Measurements from ENCODE around the gene ABHD12.

The ABHD12 gene

DNA sequence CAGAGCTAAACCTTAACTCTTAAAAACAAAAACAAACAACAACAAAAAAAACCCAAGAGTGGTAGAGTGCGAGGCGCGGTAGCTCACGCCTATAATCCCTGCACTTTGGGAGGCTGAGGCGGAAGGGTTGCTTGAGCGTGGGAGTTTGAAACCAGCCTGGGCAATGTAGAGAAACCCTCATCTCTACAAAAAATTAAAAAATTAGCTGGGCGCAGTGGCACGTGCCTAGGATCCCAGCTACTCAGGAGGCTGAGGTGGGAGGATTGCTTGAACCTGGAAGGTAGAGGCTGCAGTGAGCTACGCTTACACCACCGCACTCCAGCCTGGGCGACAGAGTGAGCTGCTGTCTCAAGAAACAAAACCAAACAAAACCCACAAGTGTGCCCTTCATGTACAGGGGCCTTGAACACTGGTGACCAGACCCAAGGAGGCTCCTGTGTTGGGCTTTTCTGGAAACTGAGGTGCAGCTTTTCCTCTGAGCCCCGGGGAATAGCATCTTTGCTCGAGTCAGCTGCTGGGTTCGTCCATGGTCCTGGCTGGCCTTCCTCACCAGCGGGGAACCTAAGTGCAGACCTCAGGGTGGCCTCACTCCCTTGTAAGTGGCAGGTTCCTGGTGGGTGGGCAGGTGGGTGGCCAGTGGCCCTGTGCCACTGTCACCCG lies 102.9 kb downstream of the ABHD12 start:
- DNase-seq = no peak

DNA sequence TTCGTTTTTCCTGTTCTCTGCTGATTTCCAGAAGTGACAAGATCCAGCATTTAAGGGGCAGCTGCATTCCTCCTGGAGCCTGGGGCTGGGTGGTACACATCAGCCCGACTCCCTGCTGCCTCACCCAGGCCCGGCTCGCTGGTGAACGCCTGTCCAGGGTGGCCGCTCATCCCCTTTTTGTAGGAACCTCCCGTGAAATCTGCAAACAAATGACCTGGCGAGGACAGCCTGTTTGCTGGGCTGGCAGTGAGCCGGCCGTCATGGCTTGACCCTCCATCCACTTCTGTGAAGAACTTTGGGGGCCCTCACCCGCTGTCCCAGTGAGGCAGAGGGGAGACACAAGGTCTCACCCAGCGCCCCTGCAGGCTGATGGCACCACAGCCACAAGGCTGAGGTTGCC lies 103.7 kb downstream of the ABHD12 start:
- DNase-seq = no peak

DNA sequence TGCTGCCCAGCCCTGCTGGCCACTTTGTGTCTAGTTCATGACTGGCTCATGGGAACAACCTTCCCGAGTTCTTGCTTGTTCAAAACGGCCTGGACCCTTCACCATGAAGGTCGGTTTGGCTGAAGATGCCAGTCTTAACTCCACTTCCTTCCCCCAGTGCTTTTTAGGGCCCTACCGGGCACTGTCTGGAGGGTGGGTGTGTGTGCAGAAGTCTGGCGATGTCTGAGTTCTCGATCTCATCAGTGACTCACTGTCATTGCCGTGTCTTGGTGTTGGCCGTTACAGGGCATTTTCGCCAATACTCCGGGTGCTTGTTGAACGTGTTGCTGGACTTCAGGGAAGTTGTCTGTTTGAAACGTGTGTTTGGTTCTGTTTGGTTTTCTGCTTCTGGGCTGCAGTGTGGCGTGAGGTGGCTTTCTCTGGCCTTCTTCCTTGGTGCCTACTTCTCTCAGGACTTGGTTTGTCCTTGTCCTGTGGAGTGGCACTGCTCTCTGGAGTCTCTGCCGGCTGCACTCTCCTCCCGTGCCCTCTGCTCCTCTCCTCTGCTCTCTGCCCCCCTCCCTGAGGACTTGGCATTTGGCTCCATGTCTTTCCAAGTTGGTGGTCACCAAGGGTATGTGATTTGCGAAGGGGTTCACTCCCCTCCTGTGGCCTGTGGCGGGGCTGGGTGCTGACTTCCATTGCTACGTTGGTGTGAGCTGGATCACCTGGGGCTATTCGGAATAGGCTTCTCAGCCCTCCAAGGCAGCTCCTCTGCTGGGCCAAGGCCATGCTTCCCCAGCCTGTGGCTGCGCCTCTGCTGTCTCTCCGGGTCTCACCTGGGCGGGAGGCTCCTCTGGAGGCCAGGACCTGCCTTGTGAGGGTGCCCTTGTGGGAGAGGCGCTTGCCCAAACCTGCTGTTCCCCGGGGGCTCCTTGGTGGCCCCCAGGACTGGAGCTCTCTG lies 104.5 kb downstream of the ABHD12 start:
- no peak for DNase-seq

DNA sequence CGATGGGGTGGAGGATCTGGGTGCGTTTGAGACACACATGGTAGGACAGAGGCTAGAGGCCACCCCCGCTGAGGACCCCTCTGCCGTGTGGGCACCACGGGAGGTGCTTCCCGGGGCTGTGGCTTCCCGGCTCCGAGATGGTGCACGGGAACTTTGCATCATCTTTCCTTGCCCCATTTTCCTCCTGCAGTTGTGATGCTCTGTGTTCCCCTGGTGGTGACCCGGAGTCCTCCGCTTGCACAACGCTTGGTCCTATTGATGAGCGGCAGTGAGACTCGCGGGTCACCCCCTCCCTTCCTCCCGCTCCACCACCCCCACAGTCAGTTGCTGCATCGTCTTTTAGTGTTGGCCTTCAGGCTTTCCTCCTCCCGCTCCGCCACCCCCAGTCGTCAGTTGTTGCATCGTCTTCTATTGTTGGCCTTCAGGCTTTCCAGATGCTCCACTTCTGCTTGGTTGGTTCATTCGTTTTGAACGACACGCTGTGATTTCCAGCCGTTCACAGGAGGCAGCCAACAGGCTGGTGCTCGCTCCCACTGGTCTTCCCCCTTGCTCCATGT lies 105.5 kb downstream of the ABHD12 start:
- no peak for DNase-seq

DNA sequence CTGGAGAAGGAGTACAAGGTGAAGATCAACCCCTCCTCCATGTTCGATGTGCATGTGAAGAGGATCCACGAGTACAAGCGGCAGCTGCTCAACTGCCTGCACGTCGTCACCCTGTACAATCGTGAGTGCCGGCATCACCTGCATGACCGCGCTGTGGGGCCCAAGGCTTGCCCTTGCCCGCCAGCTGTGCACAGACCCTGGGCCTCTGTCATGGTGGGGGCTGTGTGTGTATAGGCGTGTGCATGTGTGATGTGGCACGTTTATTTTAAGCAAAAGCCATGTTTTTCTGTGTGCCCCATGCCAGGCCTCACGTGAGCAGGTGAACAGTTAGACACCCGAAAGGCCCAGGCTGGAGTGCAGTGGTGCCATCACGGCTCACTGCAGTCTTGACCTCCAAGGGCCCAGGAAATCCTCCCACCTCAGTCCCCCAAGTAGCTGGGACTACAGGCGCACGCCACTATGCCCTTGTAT lies 106.5 kb downstream of the ABHD12 start:
- no peak for DNase-seq

DNA sequence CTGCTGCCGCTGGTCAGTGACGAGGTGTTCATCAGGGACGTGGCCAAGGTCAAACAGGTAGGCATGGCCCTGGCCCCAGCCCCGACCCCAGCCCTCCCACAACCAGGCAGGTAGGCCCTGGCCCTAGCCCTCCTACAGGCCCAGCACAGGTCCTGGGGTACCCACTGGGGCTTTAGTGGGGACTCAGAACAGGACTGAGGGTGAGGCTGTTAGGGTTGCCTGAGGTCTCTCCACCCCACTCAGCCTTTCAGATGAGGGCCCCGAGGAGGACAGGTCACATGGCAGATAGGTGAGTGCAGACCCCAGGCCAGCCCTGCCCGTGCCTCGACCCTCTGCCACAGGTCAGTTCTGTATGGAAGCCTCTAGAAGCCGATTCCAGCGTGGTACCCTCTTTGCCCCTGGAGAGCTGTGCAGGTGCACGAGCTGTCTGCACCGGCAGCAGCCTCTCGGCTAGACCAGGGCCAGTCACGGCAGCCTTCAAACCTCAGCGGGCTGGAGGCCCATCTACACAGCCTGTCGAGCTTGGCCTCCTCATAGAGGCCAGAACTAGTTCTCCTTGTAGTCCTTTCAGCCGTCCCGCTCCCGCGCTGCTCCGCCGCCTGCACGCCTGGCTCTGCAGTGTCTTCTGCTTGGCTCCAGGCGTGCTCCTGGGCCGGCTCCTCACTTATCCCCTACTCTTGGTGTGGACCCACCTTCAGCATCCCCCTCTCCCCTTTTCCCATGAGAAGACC lies 107.2 kb downstream of the ABHD12 start:
- DNase-seq = no peak

DNA sequence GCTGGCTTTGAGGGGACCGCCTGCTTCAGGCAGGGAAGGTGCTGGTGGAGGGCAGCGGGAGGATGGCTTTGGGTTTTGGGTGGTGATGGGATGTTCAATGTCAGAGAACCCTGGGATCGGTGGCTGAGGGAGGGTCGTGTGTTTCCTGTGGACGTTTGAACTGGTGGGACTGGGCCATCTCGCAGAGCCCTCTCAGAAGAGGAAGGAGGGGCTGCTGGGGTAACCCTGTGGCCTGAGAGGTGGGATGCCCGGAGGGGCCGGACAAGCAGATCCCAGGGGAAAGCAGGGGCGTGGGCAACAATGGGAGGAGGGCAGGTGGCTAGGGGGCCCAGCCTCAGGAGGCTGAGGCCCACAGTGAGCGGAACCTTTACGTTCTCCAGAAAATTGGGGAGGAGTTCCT lies 107.8 kb downstream of the ABHD12 start:
- no peak for DNase-seq

DNA sequence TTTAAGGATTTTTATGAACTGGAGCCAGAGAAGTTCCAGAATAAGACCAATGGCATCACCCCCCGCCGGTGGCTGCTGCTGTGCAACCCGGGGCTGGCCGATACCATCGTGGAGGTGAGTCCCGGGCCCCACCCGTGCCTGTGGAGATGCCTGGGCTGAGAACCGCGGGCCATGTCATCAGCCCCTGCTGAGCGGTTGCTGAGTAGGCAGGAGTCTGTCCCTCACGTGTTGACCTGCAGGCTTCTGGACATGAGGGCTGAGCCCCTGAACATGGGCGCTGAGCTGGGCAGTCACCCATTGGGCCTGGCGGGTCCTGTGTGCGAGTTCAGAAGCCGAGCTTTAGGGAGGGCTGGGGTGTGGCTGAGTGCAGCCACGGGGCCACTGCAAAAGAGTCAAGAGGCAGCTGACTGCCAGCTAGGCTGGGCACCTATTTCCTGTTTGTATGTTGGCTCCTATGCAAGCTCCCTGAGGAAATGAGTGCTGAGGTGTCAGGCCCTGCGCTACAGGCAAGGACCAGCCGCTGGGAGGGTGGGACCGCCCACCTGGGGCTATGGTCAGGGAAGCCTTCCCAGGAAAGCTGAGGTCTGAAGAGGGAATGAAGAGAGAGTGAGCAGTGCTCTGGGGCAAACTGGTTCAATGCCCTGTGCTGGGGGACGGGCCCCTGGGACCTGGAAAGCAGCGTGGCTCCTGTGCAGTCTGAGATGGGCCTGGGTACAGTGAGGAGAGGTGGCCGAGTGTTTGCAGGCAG lies 108.4 kb downstream of the ABHD12 start:
- DNase-seq = no peak

DNA sequence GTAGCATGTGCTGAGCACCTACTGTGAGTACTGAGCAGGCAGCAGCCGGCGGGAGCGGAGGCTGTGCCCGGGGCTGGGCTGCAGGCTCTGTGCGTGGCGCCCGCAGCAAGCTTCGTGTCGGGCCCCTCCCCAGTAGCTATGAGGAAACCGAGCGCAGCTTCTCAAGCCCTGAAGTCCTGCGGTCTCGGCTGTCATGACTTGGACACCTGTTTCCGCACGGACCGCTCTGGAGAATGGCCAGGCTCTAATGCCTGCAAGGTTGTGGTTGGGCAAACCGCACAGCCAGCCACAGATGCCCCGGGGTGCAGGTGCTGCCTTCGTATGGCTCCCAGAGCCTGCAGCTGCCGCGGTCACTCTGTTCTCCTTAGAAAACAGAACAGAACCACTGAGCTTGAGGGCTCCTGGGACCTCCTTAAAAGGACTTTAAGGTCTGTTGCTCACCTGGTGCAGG lies 109.1 kb downstream of the ABHD12 start:
- no peak for DNase-seq

DNA sequence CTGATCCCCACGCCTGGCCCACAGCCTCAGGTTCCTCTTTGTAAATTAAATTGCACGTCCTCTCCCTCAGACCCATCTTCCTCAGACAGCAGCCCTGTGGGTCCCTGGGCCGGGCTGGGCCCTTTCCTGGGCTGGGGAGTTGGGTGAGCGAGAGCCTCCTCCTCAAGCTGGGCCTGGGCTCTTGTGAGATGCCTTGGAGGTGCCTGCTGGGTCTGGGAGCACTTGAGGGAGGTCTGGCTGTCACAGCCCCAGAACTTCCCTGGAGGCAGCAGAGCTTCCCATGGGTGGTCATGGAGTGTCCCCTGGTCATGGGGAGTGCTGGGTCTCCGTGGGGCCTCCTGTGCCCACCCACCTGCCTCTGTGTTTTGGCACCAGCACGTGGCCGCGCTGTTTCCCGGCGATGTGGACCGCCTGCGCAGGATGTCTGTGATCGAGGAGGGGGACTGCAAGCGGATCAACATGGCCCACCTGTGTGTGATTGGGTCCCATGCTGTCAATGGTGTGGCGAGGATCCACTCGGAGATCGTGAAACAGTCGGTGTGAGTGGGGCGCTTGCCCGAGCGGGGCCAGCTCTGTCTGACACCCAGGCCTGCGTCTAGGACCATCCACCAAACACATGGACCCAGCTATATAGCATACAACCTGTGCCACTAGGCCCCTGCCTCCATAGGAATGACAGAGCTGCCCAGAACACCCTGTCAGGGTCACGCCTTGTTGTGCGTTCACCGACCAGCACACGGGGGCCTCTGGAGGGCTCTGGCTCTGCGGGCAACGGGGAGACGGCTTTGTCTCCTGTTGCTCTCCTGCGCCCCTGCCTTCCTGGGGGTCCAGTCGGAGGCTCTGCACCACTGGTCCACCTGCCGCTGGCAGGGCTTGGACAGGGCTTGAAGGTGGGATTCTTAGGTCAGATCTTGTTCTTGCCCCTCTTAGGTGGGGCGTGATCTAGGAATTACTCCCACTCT lies 109.8 kb downstream of the ABHD12 start:
- no peak for DNase-seq

DNA sequence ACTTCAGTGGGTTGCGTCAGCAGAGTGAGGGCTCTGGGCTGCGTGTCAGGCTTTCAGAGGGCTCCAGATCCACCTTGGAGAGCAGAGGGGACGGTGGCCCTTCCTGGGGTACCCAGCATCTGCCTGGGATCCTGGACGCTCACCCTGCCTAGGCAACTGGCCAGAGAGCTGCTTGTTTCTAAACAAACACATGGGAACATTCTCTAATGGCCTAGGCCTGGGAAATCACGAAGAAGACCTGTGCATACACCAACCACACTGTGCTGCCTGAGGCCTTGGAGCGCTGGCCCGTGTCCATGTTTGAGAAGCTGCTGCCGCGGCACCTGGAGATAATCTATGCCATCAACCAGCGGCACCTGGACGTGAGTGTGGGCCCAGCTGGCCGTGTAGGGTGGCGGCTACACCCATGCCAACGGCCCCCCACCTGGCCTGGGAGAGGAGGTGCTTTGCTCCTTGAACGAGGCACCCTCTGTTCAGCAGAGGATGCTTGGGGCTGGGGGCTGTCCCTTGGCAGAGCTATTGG lies 110.5 kb downstream of the ABHD12 start:
- no peak for DNase-seq

DNA sequence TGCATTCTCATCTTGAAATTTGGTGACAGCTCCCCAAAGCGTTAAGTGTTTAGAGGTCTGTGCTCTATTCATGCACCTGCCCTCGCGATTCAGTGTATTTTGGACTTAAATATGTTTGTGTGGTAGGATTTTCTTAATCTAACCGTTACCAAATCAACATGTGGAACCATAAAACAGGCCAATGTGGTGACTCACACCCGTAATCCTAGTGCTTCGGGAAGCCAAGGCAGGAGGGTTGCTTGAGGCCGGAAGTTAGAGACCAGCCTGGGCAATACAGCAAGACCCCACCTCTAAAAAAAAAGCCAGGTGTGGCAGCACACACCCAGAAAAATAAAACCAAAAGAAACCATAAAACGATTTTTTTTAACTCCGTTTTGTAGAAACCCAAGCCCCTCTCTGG lies 111.2 kb downstream of the ABHD12 start:
- no peak for DNase-seq

DNA sequence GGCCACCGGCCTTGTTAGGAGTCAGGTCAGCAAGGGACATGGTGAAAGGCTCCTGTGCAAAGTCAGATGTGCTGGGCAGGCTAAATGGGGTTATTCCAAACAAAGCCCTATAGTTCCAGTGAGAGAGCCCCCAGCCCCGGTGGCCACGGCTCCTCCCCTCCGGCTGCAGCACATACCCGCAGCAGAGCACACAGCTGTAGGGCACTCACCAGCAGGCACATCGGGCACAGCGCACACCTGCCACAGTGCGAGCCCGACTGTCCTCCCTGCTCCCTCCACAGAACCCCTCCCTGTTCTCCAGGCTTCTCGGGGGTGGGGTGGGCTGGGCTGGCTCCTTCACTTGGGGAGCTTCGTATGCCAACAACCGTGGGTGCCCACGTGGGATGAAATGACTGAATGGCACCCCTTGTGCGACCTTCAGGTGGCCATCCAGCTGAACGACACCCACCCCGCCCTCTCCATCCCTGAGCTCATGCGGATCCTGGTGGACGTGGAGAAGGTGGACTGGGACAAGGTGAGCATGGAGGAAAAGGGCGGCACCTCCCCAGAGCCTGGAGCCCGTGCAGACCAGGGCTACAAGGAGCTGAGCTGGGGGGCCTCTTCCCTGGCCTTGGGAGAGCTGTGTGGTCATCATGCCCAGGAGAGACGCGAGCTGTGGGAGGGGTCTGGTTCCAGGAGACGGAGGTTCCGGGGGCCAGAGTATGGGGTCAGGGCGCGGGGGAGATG lies 111.8 kb downstream of the ABHD12 start:
- DNase-seq = no peak

DNA sequence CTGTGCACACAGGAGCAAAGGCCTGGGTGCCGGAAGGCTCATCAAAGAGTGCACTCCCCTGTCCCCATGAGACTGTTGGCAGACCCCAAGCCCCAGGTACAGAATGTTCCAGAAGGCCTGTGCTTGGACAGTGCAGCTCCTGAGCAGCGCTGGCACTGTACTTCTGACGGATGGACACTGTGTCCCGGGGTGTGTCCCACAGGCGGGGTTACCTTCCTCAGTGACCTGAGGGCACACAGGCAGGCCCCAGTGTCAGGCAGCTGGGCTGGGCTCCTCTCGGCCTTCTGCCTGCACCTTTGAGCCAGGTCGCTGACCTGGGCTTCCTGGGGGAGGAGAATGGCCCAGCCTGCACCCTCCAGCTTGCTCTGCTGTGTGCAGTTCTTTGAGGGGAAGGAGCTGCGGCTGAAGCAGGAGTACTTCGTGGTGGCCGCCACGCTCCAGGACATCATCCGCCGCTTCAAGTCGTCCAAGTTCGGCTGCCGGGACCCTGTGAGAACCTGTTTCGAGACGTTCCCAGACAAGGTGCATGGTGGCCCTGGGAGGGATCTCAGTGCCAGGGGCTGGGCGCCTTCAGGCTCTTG lies 112.6 kb downstream of the ABHD12 start:
- no peak for DNase-seq

DNA sequence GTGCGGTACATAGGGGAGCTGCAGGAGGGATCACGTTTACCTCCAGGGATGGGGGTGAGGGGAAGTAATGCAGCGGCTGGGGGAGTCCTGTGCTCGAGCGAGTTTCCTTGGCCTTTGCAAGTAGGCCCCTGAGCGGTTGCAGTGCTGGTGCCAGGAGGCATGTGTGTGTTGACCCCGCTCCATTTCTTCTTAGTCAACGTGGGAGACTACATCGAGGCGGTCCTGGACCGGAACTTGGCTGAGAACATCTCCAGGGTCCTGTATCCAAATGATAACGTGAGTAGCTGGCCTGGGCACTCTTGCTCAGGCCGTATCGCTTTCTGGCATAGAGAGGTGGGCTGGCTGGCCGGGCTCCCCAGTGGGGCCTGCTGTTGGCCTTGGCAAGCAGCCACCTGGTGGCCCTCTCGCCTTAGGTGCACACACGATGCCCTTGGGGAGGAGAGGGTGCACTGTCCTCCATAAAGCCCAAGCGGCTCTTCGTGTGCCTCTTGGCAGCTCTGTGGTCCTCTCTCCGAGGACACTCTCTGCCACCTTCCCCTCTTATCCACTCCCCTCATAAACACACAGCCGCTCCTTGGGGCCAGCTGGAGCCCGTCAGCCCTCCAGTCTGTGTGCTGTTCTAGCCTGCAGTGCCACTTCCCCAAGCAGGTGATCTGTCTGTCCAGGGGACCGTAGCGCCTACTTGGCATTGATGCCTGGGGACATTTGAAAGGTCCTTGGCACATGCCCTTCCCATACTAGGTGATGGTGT lies 113.4 kb downstream of the ABHD12 start:
- DNase-seq = no peak

DNA sequence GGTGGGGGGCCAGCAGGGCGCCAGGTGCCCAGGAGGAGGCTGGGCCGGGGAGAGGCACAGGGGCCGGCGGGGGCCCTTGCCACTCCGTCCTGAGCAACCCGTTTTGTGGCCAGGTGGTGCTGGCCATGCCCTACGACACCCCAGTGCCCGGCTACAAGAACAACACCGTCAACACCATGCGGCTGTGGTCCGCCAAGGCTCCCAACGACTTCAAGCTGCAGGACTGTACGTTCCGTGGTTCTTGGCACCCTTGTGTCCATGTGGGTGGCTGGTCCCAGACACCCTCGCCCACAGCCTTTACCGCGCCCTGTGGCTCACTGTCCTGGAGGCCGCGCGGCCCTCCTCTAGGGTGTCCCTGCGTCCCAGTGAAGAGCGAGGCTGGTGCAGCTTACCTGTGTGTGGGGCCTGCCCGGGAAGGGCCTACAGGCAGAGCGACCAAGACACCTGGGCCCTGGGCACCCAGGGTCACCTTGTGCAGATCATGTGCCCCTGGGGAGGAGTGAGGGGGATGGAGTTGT lies 114.0 kb downstream of the ABHD12 start:
- no peak for DNase-seq

DNA sequence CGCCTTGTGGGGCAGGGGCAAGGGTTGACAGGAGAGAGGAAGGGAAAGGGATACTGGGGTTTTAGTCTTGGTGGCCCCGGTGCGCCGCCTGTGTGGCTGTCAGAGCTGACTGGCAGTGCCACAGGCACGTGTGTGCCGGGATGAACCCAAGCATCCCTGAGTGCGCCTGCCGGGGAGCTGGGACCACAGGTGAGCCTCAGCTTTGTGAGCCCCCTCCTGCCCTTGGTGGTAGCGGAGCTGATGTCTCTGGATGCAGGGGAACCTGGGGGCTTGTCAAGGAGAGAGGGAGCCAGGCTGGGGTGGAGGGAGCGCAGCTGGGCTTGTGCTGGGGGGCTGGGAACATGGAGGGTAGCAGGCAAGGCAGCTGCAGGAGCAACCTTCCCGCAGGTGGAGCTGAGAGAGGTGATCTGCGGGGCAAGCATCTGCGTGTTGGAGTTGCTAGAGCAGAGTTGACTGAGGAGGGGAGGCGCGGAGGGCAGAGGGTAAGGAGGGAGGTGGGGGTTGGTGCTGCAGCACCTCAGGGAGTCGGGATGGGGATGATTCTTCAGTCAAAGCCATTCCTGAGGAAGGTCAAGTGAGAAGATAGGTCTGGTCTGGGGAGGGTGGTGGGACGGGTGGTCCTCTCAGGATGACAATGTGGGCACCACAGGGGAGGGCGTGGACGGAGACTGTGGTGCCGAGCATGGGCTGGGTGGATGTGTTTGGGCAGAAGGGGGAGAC lies 114.7 kb downstream of the ABHD12 start:
- DNase-seq = no peak

Data from CD4-positive, alpha-beta T cell treated with Interleukin-12 subunit alpha and Interleukin-12 subunit beta, for 1 hour (primary cell).